HepG2 (cell line): Measurements from ENCODE around the gene MS4A10. TPM values are rescaled to one million over a fixed set of nuclear protein-coding genes. Genes with fewer than 3 reads are reported as not detected.

ENCODE experiments used
- ADNP ChIP-seq: sonication (generic); formaldehyde crosslinking; IDR thresholded peaks from 2 replicates; pipeline ENCODE4 v1.4.0; 2020; ENCODE audit warnings: missing genetic modification reagents
- AKAP8 ChIP-seq: sonication (generic); formaldehyde crosslinking; IDR thresholded peaks from 2 replicates; pipeline ENCODE4 v1.5.1; 2020; ENCODE audit warnings: mild to moderate bottlenecking, missing genetic modification reagents
- ARHGAP35 ChIP-seq: sonication (generic); formaldehyde crosslinking; IDR thresholded peaks from 2 replicates; pipeline ENCODE4 v1.9.0; 2022; ENCODE audit warnings: mild to moderate bottlenecking, inconsistent platforms, moderate library complexity, missing genetic modification reagents, borderline replicate concordance
- ARNTL ChIP-seq: sonication (generic); formaldehyde crosslinking; IDR thresholded peaks from 2 replicates; pipeline ENCODE4 v1.4.0; 2020; ENCODE audit warnings: mild to moderate bottlenecking, missing genetic modification reagents
- DPF2 ChIP-seq: sonication (generic); formaldehyde crosslinking; IDR thresholded peaks from 2 replicates; pipeline ENCODE4 v1.4.0; 2020; ENCODE audit warnings: mild to moderate bottlenecking, low read depth, missing genetic modification reagents, borderline replicate concordance
- EHMT2 ChIP-seq: fragments of 200-600 bp; sonication (generic); IDR thresholded peaks from 2 replicates; pipeline ENCODE4 v1.7.0; 2017; ENCODE audit warnings: antibody characterized with exemption, low read depth, low read length, borderline replicate concordance
- ELF3 ChIP-seq: IDR thresholded peaks from 2 replicates; pipeline ENCODE4 v1.6.1; 2016; ENCODE audit warnings: missing genetic modification reagents, missing compliant biosample characterization
- HOXA9 ChIP-seq: sonication (generic); formaldehyde crosslinking; IDR thresholded peaks from 2 replicates; pipeline ENCODE4 v1.8.1; 2022; ENCODE audit warnings: missing genetic modification reagents, mild to moderate bottlenecking, moderate library complexity, borderline replicate concordance
- ISX ChIP-seq: sonication (generic); formaldehyde crosslinking; conservative IDR thresholded peaks from 2 replicates; pipeline ENCODE4 v1.5.0; 2020; ENCODE audit warnings: missing genetic modification reagents
- KDM5B ChIP-seq: sonication (generic); formaldehyde crosslinking; IDR thresholded peaks from 2 replicates; pipeline ENCODE4 v1.4.0; 2020; ENCODE audit warnings: missing genetic modification reagents, mild to moderate bottlenecking, borderline replicate concordance
- PHF21A ChIP-seq: sonication (generic); formaldehyde crosslinking; IDR thresholded peaks from 2 replicates; pipeline ENCODE4 v1.5.0; 2020; ENCODE audit warnings: mild to moderate bottlenecking, missing genetic modification reagents
- POGZ ChIP-seq: sonication (generic); formaldehyde crosslinking; IDR thresholded peaks from 2 replicates; pipeline ENCODE4 v1.4.0; 2020; ENCODE audit warnings: mild to moderate bottlenecking, missing genetic modification reagents
- PPARG ChIP-seq: conservative IDR thresholded peaks from 2 replicates; pipeline ENCODE4 v1.6.1; 2016; ENCODE audit warnings: missing biosample characterization, missing genetic modification reagents
- RNF2 ChIP-seq: fragments of 450-650 bp; conservative IDR thresholded peaks from 2 replicates; pipeline ENCODE4 v1.6.1; 2016; ENCODE audit warnings: low read depth
- SMC3 ChIP-seq: IDR thresholded peaks from 2 replicates; pipeline ENCODE4 v1.6.1; 2011; ENCODE audit warnings: low read length, improper control_type of control experiment
- SMYD3 ChIP-seq: sonication (generic); formaldehyde crosslinking; IDR thresholded peaks from 2 replicates; pipeline ENCODE4 v1.8.1; 2023; ENCODE audit warnings: mild to moderate bottlenecking, missing genetic modification reagents
- SP4 ChIP-seq: sonication (generic); formaldehyde crosslinking; IDR thresholded peaks from 2 replicates; pipeline ENCODE4 v1.8.1; 2023; ENCODE audit warnings: mild to moderate bottlenecking, missing genetic modification reagents
- TBX3 ChIP-seq: fragments of 450-650 bp; IDR thresholded peaks from 2 replicates; pipeline ENCODE4 v1.6.1; 2017; ENCODE audit warnings: antibody characterized with exemption, mild to moderate bottlenecking, inconsistent platforms, borderline replicate concordance
- ZBTB8A ChIP-seq: sonication (generic); formaldehyde crosslinking; IDR thresholded peaks from 2 replicates; pipeline ENCODE4 v1.4.0; 2020; ENCODE audit warnings: mild to moderate bottlenecking, low read depth, missing genetic modification reagents, borderline replicate concordance
- ZFP37 ChIP-seq: sonication (generic); formaldehyde crosslinking; IDR thresholded peaks from 2 replicates; pipeline ENCODE4 v1.4.0; 2020; ENCODE audit warnings: missing genetic modification reagents, borderline replicate concordance
- polyA plus RNA-seq, 8 experiments: library from polyadenylated mRNA; depleted of rRNA in 3 of 8; stranded (reverse) in 7 of 8; unstranded in 1 of 8; fragments of >200 nt; fragmentation: Illumina TruSeq in 4 of 8; extraction: Trizol in 4 of 8; gene quantifications; 2 replicates each; pipeline versions ENCODE4 v1.2.1 to v1.2.3, GENCODE V29; 2011 to 2016; ENCODE audit warnings: low read depth in 4 of 8, missing spikeins in 1 of 8, mixed read lengths in 1 of 8; ENCODE audit not compliant: insufficient read depth in 1 of 8
- total RNA-seq, 5 experiments: library from RNA; depleted of rRNA; stranded (reverse); fragments of >200 nt; fragmentation: Illumina TruSeq; extraction: Trizol; gene quantifications; 2 replicates each; pipeline ENCODE4 v1.2.3, GENCODE V29; 2016; ENCODE audit warnings: low read depth in 1 of 5
- TF ChIP-seq, protein P1 (sequence below): sonication (generic); formaldehyde crosslinking; IDR thresholded peaks from 2 replicates; pipeline ENCODE4 v1.8.0; 2022; ENCODE audit warnings: missing genetic modification reagents, mild to moderate bottlenecking, moderate library complexity, borderline replicate concordance
- TF ChIP-seq, protein P2 (sequence below): sonication (generic); formaldehyde crosslinking; IDR thresholded peaks from 2 replicates; pipeline ENCODE4 v1.5.0; 2020; ENCODE audit warnings: missing genetic modification reagents
- TF ChIP-seq, protein P3 (sequence below): sonication (generic); formaldehyde crosslinking; IDR thresholded peaks from 2 replicates; pipeline ENCODE4 v1.4.0; 2020; ENCODE audit warnings: mild to moderate bottlenecking, missing genetic modification reagents, borderline replicate concordance
- TF ChIP-seq, protein P4 (sequence below): IDR thresholded peaks from 2 replicates; pipeline ENCODE4 v1.6.1; 2016; ENCODE audit warnings: low read depth, borderline replicate concordance

Gene MS4A10
- total and polyA plus RNA-seq, 2 of the 13 experiments (the other 11 are each of a cell fraction or from before 2014, with no cell fraction given), result not detected

DNA sequence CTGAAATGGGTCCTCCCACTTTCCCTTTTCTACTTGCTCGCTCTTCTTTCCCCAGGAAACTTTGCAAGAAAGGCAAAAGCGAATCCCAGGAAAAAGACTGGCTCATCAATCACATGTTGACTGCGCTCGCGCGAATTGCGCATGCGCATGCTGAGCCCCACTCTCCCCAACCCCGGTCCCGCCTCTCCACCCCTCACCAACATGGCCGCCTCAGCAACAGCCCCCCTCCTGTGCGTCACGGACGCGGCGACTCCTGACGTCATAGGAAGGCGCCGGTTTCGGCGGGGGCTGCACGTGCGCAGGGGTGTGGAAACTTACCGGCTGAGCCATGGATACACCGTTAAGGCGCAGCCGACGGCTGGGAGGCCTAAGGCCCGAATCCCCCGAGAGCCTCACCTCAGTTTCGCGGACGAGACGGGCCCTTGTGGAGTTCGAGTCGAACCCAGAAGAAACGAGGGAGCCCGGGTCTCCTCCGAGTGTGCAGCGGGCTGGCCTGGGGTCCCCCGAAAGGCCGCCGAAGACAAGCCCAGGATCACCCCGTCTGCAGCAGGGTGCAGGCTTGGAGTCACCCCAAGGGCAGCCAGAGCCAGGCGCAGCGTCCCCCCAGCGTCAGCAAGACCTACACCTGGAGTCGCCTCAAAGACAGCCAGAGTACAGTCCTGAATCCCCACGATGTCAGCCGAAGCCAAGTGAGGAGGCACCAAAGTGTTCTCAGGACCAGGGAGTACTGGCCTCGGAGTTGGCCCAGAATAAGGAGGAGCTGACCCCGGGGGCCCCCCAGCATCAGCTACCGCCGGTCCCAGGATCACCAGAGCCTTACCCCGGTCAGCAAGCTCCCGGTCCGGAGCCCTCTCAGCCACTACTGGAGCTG is 56.9 kb downstream of the MS4A10 start, which contains the start of gene CCDC86 (continued):
- TF ChIP-seq RNF2 (no peak; the same call in 1 of the 2 replicates), ZFP37 (CRISPR knock-in tag) (no peak), TBX3 (peak; percentile 27; the same call in 1 of the 2 replicates), ELF3 (CRISPR knock-in tag) (no peak), ARNTL (CRISPR knock-in tag) (peak; percentile 97), PHF21A (CRISPR knock-in tag) (peak; percentile 72), SMC3 (no peak), ARHGAP35 (CRISPR knock-in tag) (peak; percentile 76; the same call in 1 of the 2 replicates), HOXA9 (CRISPR knock-in tag) (no peak), POGZ (CRISPR knock-in tag) (peak; percentile 99), EHMT2 (no peak), AKAP8 (no peak), SMYD3 (CRISPR knock-in tag) (no peak), DPF2 (CRISPR knock-in tag) (no peak), PPARG (CRISPR knock-in tag) (no peak; the same call in 1 of the 2 replicates), ZBTB8A (CRISPR knock-in tag) (no peak), KDM5B (CRISPR knock-in tag) (peak; percentile 95), SP4 (peak; percentile 81), ISX (CRISPR knock-in tag) (no peak), ADNP (CRISPR knock-in tag) (no peak)
- TF ChIP-seq, protein P1, sequence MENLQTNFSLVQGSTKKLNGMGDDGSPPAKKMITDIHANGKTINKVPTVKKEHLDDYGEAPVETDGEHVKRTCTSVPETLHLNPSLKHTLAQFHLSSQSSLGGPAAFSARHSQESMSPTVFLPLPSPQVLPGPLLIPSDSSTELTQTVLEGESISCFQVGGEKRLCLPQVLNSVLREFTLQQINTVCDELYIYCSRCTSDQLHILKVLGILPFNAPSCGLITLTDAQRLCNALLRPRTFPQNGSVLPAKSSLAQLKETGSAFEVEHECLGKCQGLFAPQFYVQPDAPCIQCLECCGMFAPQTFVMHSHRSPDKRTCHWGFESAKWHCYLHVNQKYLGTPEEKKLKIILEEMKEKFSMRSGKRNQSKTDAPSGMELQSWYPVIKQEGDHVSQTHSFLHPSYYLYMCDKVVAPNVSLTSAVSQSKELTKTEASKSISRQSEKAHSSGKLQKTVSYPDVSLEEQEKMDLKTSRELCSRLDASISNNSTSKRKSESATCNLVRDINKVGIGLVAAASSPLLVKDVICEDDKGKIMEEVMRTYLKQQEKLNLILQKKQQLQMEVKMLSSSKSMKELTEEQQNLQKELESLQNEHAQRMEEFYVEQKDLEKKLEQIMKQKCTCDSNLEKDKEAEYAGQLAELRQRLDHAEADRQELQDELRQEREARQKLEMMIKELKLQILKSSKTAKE (CRISPR knock-in tag), result peak; percentile 55; the same call in 1 of the 2 replicates
- TF ChIP-seq, protein P2, sequence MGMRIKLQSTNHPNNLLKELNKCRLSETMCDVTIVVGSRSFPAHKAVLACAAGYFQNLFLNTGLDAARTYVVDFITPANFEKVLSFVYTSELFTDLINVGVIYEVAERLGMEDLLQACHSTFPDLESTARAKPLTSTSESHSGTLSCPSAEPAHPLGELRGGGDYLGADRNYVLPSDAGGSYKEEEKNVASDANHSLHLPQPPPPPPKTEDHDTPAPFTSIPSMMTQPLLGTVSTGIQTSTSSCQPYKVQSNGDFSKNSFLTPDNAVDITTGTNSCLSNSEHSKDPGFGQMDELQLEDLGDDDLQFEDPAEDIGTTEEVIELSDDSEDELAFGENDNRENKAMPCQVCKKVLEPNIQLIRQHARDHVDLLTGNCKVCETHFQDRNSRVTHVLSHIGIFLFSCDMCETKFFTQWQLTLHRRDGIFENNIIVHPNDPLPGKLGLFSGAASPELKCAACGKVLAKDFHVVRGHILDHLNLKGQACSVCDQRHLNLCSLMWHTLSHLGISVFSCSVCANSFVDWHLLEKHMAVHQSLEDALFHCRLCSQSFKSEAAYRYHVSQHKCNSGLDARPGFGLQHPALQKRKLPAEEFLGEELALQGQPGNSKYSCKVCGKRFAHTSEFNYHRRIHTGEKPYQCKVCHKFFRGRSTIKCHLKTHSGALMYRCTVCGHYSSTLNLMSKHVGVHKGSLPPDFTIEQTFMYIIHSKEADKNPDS, result no peak
- TF ChIP-seq, protein P3, sequence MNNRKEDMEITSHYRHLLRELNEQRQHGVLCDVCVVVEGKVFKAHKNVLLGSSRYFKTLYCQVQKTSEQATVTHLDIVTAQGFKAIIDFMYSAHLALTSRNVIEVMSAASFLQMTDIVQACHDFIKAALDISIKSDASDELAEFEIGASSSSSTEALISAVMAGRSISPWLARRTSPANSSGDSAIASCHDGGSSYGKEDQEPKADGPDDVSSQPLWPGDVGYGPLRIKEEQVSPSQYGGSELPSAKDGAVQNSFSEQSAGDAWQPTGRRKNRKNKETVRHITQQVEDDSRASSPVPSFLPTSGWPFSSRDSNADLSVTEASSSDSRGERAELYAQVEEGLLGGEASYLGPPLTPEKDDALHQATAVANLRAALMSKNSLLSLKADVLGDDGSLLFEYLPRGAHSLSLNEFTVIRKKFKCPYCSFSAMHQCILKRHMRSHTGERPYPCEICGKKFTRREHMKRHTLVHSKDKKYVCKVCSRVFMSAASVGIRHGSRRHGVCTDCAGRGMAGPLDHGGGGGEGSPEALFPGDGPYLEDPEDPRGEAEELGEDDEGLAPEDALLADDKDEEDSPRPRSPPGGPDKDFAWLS (CRISPR knock-in tag), result no peak; the same call in 1 of the 2 replicates
- TF ChIP-seq, protein P4, sequence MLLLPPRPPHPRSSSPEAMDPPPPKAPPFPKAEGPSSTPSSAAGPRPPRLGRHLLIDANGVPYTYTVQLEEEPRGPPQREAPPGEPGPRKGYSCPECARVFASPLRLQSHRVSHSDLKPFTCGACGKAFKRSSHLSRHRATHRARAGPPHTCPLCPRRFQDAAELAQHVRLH (CRISPR knock-in tag), result peak; percentile 98; the same call in 1 of the 2 replicates
